ENCODE results near the gene TUBA8.
"Not testable (repeated sequence)": the region's sequence is repeated elsewhere in the genome, so short reads cannot be mapped to it uniquely, and the experiment has no call there.

The TUBA8 gene

DNA sequence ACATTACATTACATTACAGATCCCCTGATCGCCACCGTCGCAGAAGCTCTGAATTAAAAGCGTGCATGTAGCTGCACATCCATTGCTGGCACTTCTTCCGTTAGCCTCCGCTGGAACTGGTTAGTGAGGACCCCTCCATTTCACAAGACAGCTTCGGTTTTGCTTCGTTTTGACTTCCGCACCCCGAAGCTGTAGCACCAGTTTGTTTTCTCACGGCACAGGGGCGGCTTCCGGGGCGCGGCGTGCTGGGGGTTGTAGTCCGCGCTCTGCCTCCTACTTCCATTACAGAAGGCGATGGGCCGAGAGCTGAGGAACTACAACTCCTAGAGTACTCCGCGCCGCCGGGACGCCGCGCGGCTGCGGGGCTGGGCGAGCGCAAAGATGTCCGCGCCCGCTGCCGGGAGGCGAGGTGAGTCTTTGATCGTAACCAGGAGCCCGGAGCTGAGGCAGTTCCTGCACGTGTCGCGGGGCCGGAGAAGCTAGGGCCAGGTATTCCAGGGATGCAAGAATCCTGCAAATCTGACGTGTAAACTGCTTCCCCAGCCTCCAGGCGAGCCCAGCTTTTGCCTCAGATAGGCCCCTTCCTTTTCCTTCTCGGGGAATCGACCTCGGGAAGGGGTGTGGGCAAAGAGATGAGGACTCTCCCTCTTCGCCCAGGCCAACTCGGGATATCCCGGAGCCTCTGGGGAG is 32.8 kb upstream of the TUBA8 start, which contains the start of gene PEX26:
Gene PEX26, plus strand, starts transcription at position 352 of the 690 bp plus-strand sequence. CDS start 387 bp downstream, outside the sequence.
- peak; percentile 81 for DNase-seq

DNA sequence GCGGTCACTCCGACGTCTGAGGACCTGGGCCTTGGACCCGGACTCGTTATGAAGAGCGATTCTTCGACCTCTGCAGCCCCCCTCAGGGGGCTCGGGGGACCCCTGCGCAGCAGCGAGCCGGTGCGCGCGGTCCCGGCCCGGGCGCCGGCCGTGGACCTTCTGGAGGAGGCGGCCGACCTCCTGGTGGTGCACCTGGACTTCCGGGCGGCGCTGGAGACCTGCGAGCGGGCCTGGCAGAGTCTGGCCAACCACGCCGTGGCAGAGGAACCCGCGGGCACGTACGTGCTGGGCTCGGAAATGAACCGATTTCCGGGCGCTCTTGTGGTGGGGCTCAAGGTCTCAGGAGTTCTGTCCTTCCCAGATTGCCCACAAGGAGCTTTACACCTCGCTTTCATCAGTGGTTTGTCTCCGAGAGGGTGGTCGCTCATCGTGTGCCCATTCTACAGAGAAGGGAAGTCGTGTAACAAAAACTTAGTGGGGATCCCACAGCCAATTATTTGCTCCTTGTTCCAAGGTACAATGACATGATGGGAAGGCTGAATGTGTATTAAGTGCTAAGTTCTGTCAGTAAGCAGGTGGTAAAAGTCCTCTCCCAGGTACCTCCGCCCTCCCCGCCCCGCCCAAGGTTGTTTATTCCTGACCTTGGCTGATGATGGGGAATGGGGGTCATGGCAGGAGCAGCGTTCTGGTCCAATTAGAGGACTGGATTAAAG is 32.1 kb upstream of the TUBA8 start:
- peak; percentile 38 for DNase-seq

DNA sequence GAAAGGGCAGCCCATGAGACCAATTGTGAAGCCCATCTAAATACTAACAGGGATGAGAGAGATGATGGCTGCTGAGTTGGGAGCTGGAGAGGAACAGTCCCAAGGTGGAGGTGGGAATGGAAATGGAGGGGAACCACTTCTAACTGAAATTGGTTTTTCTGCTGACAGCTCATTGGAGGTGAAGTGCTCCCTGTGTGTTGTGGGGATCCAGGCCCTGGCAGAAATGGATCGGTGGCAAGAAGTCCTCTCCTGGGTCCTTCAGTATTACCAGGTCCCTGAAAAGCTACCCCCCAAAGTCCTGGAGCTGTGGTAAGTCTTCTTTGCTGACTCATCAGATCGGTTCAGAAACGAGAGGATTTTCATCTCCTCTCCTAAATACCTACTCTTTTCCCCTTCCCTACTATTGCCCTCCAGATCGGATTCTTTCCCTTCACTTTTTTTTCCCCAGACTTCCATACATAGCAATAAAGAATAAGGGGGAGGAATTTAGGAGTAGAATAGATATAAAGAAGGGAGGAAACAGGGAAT is 30.8 kb upstream of the TUBA8 start:
- no peak for DNase-seq

DNA sequence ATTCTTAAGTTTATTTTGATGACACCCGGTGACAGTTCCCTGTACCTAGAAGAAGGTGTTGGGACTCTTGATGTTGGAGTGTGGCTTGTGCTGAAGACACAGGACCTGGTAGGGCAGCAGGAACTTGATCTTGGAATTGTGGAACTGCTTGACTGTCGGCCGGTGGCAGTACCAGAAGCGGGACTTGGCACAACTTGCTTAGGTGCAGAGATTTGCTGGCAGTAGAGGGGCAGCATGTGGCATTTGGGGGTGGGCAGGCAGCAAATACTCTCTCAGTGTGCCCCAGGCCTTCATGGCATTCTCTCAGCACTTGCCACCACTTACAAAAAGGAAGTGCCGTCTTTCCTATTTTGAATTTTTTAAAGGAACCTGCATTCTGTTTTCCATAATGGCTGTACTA is 29.2 kb upstream of the TUBA8 start:
- no peak for DNase-seq

DNA sequence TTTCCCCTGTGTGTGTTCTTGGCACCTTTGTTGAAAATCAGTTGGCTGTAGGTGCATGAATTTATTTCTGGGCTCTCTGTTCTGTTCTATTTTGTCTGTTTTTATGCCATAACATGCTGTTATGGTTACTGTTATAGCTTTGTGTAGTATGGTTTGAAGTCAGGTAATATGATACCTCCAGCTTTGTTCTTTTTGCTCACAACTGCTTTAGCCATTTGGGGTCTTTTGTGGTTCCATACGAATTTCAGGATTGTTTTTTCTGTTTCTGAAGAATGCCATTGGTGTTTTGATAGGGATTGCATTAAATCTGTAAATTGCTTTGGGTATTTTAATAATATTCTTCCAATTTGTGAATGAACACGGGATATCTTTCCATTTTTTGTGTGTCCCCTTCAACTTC is 28.1 kb upstream of the TUBA8 start:
- DNase-seq, result no peak

DNA sequence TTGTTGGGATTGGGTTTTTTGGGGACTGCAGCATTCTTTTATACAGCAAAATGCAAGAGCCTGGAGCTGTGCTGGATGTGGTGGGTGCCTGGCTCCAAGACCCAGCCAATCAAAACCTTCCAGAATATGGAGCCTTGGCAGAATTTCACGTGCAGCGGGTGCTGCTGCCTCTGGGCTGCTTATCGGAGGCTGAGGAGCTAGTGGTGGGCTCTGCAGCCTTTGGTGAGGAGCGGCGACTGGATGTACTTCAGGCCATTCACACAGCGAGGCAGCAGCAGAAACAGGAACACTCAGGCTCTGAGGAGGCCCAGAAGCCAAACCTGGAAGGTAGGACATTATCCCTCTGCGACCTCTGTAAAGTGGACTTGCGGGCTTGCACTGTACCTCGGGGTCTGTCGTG is 27.2 kb upstream of the TUBA8 start:
- DNase-seq, result no peak

DNA sequence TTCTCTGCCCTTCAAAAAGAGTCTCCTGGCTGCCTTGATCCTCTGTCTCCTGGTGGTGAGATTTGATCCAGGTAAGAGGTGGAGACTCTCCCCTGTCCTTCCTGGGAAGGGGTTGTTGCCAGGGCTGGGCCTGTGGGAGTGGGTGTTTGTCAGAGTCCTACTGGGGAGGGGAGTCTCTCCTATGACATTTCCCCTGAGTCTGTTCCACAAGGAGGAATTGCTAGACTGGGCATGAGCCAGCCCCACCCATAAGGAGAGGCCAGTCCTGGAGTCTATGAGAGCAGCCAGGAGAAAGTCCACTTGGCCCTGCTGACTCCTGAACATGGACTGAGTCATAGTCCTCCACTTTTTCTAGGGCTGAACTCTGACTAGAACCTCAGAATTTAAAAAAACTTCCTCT is 25.4 kb upstream of the TUBA8 start:
- no peak for DNase-seq

DNA sequence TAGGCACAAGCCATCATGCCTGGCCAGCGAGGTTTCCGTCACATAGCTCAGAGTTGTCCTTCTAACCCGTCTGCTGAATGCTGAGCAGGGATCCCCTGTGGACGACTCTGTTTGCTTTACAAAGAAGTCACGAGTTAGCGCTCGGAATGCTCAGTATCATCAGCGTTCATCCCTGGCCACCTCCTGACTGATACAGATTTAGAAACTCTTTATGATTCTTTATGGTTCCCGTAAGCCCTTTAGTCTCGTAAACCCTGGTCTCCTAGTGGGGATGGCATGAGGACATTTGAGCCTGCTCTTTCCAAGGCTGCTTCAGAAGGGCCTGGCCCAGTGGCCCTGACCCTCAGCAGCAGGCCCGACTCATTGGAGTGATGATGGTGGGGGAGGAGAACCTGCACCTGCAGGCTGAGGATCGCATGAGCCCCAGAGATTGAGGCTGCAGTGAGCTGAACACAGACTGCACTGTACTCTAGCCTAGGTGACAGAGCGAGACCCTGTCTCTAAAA is 23.2 kb upstream of the TUBA8 start:
- no peak for DNase-seq

DNA sequence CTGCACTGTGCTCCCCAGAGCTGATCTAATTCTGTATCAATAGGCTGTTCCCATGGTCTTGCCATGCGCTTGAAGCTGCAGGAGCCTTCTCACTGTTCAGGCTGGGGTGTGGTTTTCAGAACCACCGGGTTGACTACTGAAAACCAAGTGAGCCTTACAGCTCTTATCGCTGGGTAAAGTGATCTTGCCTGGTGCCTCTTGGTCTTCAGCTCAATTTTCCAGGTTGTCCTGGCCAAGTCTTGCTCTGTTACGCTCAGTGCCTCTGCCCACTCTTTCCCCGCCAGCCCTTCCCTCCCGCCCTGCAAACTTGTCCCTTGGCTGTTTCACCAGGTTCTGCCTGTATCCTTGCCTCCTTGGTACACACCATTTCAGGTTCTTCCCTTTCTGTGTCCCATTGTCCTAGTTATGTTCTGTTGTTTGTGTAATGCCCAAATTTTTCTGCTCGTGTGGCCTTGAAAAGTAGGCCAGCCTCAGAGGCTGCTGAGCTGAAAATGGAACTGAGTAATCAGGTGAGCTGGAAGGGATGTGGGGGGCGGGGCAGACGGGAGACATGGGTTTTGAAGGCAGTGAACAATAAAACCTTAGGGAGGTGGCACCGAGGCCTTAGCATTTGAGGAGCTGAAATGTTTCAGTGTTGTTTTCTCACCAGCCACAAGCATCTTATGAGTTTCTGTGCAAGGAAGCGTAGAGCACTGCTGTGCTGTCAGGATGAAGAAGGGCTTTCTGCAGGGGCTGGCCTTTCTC is 21.6 kb upstream of the TUBA8 start:
- DNase-seq, result no peak

DNA sequence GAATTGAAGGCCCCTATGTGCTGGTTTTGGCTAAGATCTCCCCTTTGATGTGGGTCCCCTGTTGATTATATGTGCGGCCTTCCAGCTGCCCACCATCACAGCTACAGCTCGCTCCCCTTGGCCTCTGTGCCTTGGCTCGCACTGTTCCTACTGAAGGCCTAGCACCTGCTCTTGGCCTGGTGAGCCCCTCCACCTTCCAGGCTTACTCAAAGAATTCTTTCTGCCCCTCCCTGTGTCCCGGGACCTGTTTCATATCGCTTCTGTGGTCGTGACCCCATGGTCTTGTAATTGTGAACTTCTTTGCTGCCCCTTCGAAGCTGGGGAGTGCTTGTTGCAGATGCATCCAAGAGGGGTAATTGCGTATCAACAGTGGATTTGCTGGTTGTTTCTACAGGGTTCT is 20.3 kb upstream of the TUBA8 start:
- no peak for DNase-seq

DNA sequence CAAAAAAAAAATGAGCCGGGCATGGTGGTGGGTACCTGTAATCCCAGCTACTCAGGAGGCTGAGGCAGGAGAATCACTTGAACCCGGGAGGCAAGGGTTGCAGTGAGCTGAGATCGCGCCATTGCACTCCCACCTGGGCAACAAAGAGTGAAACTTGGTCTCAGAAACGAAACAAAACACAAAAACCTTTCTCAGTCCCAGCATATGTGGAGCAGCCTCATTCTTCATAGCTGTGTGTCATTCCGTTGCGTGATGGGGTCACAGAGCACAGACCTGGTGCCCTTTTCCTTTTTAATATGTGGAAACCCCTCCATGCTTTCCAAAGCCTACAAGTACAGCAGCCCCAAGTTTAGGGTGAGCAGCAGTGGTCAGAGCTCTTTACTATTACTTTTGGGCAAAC is 19.1 kb upstream of the TUBA8 start:
- no peak for DNase-seq

DNA sequence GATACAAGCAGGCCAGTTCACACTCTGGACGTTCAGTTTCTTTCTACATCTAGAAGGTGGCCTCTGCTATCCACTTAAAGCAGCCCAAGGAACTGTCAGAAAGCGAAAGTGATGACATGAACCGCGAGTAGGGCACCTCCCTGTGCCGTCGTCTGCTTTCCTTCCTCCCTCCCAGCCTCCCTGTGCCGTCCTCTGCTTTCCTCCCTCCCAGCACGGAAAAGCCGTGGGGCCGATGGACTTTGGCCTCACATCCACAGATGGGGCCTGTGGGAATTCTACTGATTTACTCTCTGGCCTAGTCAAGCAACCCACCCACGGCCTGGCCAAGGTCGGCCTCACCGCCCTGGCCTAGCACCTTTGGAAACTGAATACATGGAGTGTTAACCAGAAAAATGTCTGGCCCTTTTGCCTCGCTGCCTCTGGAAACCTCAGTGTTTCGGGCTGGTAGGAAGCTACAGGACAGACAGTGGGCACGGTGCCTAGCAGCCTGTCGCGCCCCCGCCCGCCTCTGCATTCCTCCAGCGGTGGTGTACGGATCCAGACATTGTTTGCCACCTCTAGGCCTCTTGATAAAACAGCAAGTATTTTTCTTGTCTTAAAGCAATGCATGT is 18.6 kb upstream of the TUBA8 start:
- no peak for DNase-seq

DNA sequence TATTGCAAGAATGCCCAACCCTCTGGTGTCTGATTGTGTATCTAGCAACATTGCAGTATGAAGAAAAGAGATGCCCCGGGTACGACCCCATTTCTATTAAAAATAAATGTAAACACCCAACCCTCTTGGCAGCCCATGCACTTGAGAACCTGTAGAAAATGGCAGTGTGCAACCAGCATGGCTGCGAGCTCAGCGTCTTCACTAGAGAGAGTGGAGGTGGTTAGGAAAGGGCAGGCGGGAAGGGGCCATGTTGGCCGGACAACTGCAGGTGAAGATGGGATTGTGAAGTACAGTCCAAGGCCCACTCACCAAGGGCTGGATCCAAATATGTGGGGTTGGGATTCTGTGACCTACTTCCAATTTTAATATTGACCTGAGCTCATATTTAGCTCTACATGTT is 16.9 kb upstream of the TUBA8 start:
- no peak for DNase-seq

DNA sequence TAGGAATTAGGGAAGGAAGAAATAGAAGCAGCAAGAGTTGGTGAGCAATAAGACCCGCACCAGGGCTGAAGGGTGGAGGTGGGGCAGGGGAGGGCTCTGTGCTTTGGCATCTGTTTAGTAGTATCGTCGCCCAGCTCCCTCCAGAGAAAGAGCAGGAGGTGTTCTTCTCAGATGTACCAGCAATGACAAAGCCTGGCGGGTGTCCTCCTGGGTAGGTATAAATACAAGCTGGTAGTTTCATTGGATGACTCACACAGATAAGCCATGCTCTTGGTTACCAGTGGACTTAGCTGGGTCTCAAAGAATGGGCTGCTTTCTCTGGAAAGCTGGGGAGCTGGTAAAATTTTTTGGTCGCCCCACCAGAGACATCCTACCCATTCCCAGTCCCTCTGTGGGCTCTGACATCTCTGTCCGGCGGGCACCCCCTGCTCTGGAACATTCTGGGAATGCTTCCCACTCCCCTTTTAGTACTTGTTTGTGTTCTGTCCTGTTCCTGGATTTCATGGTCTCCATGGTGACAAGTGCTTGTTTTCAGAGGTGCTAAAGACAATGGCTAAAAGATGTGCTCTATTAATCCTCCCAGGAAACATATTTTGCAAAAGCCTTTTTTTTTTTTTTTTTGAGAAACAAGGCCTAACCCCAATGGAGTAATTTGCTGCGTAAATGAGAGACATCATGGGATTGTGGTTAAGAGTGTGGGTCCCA is 15.4 kb upstream of the TUBA8 start:
- no peak for DNase-seq

DNA sequence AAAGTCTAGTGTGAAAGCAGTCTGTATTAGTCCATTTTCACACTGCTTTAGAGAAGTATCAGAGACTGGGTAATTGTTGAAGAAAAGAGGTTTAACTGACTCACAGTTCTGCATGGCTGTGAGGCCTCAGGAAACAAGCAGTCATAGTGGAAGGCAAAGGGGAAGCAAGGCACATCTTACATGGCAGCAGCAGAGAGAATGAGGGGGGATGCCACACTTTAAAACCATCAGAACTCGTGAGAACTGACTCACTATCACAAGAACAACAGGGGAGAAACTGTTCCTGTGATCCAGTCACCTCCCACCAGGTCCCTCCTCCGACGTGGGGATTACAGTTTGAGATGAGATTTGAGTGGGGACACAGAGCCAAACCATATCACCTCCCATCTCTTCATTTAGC is 13.8 kb upstream of the TUBA8 start:
- DNase-seq, result no peak

DNA sequence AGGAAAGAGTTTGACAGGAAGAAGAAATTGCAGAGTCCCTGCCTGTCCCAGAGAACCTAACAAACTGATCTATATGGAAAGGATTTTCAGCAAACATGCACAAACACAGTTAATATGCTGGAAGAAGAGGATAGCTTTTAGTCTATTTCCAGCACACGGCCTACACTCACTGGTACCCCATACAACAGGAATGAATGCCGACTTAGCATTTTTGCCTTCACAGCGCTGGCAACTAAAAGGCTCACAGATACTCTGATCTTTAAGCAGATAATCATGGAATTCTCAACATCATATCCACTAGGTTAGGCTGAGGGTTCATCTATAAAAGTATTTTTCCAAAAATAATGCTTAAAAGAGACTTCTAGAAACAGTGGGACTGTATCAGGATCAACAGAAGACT is 9.8 kb upstream of the TUBA8 start:
- no peak for DNase-seq

DNA sequence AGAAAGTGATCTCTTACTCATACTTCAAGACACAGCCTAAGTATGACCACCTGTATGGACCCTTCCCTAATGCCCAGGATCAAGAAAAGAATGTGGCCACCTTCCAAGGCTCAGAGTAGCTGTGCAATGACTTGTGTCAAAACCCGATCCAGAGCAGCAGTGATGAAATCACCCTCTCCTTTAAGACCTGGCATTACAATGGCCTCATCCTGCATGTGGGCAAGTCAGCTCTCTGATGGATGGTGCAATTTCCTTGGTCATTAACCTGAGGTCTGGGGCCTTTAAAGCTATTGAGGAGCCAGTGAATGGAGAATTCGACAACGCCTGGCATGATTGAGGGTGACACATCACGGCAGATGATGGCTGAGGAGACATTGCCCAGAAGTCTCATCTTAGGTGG is 9.1 kb upstream of the TUBA8 start:
- DNase-seq, result no peak

DNA sequence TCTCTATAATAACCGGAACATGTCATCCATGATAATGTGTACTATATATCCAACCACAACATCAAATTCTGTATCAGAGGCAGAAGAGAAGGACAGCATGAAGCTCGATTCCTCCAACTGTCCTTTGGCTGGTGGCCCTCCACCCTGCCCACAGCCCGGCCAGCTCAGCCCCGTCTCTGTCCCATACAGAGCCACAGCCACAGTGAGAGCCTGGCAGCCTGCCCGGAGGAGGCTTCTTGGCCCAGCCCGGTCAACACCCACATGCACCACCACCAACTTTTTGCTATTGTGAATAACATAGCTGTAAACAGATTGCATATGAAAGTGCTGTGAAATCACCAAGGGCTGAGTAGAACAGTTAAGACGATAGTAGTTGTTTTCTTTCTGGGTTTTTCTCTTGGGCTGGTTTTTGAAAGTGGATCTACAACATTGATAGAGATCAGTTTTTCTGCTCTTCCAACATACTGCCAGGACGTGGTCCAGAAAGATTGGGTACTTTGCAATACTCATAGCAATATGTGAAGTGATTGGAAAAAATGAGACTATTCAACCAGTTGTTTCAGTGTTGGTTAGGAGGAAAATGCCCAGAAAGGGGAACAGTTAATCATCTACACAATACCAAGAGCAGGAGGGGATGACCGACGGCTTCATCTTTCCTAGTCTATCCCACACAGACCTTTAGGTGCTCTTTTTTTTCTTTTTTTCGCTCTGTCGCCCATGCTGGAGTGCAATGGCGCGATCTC is 6.9 kb upstream of the TUBA8 start:
- DNase-seq, result no peak

DNA sequence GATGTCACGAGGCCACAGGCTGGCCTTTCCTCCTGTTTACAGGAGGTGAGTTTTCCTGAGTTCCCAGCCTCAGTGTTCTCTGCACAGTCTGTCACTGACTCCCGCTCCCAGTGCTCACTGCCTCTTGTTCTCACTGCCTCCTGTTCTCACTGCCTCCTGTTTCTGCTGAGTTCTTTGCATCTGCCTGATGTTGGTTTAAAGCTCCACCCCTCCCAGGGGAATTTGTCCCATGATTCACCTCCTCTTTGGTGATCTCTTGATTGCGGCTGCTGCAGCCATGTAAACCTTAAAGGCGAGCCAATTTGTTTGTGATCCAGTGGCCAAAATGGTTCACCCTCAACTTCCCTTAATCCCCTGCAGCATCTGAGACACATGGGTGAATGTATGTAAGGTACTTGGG is 6.0 kb upstream of the TUBA8 start:
- DNase-seq, result no peak

DNA sequence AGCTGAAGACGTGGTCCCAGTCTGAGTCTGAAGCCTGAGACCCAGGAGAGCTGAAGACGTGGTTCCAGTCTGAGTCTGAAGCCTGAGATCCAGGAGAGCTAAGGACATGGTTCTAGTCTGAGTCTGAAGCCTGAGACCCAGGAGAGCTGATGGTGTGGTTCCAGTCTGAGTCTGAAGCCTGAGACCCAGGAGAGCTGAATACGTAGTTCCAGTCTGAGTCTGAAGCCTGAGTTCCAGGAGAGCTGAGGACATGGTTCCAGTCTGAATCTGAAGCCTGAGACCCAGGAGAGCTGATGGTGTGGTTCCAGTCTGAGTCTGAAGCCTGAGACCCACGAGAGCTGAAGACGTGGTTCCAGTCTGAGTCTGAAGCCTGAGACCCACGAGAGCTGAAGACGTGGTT is 4.6 kb upstream of the TUBA8 start:
- not testable (repeated sequence) for DNase-seq

DNA sequence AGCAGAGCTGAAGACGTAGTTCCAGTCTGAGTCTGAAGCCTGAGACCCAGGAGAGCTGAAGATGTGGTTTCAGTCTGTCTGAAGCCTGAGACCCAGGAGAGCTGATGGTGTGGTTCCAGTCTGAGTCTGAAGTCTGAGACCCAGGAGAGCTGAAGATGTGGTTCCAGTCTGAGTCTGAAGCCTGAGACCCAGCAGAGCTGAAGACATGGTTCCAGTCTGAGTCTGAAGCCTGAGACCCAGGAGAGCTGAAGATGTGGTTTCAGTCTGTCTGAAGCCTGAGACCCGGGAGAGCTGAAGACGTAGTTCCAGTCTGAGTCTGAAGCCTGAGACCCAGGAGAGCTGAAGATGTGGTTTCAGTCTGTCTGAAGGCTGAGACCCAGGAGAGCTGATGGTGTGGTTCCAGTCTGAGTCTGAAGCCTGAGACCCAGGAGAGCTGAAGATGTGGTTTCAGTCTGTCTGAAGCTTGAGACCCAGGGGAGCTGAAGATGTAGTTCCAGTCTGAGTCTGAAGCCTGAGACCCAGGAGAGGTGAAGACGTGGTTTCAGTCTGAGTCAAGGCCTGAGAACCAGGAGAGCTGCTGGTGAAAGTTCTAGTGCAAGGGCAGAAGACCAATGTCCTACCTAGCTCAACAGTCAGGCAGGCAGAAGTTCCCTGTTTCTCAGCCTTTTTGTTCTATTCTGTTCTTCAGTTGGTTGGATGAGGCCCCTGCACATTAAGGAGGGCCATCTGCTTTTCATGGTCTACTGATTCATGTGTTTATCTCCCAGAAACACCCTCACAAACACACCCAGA is 3.9 kb upstream of the TUBA8 start:
- not testable (repeated sequence) for DNase-seq

All from NK-92 treated with Interleukin-12 subunit alpha and Interleukin-12 subunit beta, amount 100 ng/mL, for 24 hours (cell line).